HG02884 (cell line): ENCODE results near the gene IFIT1B.

Source experiments
- ATAC-seq: cut with Tn5 transposase; IDR thresholded peaks from one replicate; pipeline ENCODE4 v1.9.1; 2021; ENCODE audit warnings: mild to moderate bottlenecking, moderate library complexity; ENCODE audit not compliant: unreplicated experiment

IFIT1B gene

GRCh38 chr10:89347701-89348457, 30.0 kb upstream of the IFIT1B start:
- ATAC-seq = no peak

- no peak for ATAC-seq
Observed at GRCh38 chr10:89348481-89348880, 29.4 kb upstream of the IFIT1B start.

GRCh38 chr10:89348975-89349374, 28.9 kb upstream of the IFIT1B start:
- no peak for ATAC-seq

- ATAC-seq = peak; percentile 34
Observed at GRCh38 chr10:89350631-89351315, 27.1 kb upstream of the IFIT1B start.

GRCh38 chr10:89351412-89351779, 26.5 kb upstream of the IFIT1B start:
- peak; percentile 86 for ATAC-seq

GRCh38 chr10:89351780-89352597, 25.9 kb upstream of the IFIT1B start:
- ATAC-seq = no peak

- no peak for ATAC-seq
Observed at GRCh38 chr10:89352802-89353201, 25.1 kb upstream of the IFIT1B start.

GRCh38 chr10:89355394-89355931, 22.4 kb upstream of the IFIT1B start:
- no peak for ATAC-seq

GRCh38 chr10:89357096-89357495, 20.8 kb upstream of the IFIT1B start:
- no peak for ATAC-seq

- no peak for ATAC-seq
Observed at GRCh38 chr10:89357975-89358374, 19.9 kb upstream of the IFIT1B start.

- ATAC-seq = no peak
Observed at GRCh38 chr10:89360157-89360556, 17.7 kb upstream of the IFIT1B start.

- no peak for ATAC-seq
Observed at GRCh38 chr10:89362929-89363328, 14.9 kb upstream of the IFIT1B start.

- no peak for ATAC-seq
Observed at GRCh38 chr10:89363729-89364442, 14.0 kb upstream of the IFIT1B start.

GRCh38 chr10:89364531-89364930, 13.3 kb upstream of the IFIT1B start:
- ATAC-seq = no peak

- ATAC-seq = peak; percentile 43
Observed at GRCh38 chr10:89367529-89367928, 10.3 kb upstream of the IFIT1B start.

GRCh38 chr10:89368129-89368528, 9.7 kb upstream of the IFIT1B start:
- no peak for ATAC-seq

GRCh38 chr10:89369156-89370105, 8.4 kb upstream of the IFIT1B start:
- no peak for ATAC-seq

- no peak for ATAC-seq
Observed at GRCh38 chr10:89371079-89371478, 6.8 kb upstream of the IFIT1B start.

- ATAC-seq = no peak
Observed at GRCh38 chr10:89371987-89372386, 5.9 kb upstream of the IFIT1B start.
